Right forelimb (tissue), 1 donor: ENCODE results near the gene LOXL3.
A peak's percentile ranks its signal among the peaks of the same experiment; 100 is the strongest.

Experiments used
- DNase-seq: peaks from one replicate; pipeline ENCODE4 v3.0.0-alpha.2; 2018

The LOXL3 gene

GRCh38 chr2:74504591-74504990, 49.2 kb downstream of the LOXL3 start:
- no peak for DNase-seq

GRCh38 chr2:74503506-74504475, 50.0 kb downstream of the LOXL3 start:
- DNase-seq: peak; percentile 49

- DNase-seq: peak; percentile 80
Measured at GRCh38 chr2:74502720-74503505, 50.8 kb downstream of the LOXL3 start.

GRCh38 chr2:74502147-74502719, 51.5 kb downstream of the LOXL3 start:
- no peak for DNase-seq

- peak; percentile 48 for DNase-seq
Measured at GRCh38 chr2:74501335-74502071, 52.2 kb downstream of the LOXL3 start.

- no peak for DNase-seq
Measured at GRCh38 chr2:74500578-74500946, 53.2 kb downstream of the LOXL3 start.

- DNase-seq: no peak
Measured at GRCh38 chr2:74499940-74500577, 53.7 kb downstream of the LOXL3 start.

- peak; percentile 67 for DNase-seq
Measured at GRCh38 chr2:74499267-74499939, 54.3 kb downstream of the LOXL3 start, which contains the start of gene LBX2. Gene LBX2, minus strand, starts transcription at chr2:74499603. Its CDS starts 66 bp downstream, at chr2:74499537.

GRCh38 chr2:74498500-74499266, 55.1 kb downstream of the LOXL3 start:
- peak; percentile 58 for DNase-seq

GRCh38 chr2:74497777-74498499, 55.8 kb downstream of the LOXL3 start:
- peak; percentile 53 for DNase-seq

- DNase-seq: peak; percentile 56
Measured at GRCh38 chr2:74496997-74497776, 56.6 kb downstream of the LOXL3 start.

- DNase-seq: no peak
Measured at GRCh38 chr2:74495440-74495839, 58.3 kb downstream of the LOXL3 start.

- DNase-seq: no peak
Measured at GRCh38 chr2:74493546-74493945, 60.2 kb downstream of the LOXL3 start.

GRCh38 chr2:74491648-74492544, 61.8 kb downstream of the LOXL3 start:
- no peak for DNase-seq

GRCh38 chr2:74489906-74490305, 63.8 kb downstream of the LOXL3 start:
- DNase-seq: no peak

- no peak for DNase-seq
Measured at GRCh38 chr2:74488643-74489481, 64.9 kb downstream of the LOXL3 start.

- no peak for DNase-seq
Measured at GRCh38 chr2:74486141-74486540, 67.6 kb downstream of the LOXL3 start.
